Esophagus muscularis mucosa (tissue), 4 donors: ENCODE data around the gene CMBL. TPM values are rescaled to one million over a fixed set of nuclear protein-coding genes. Genes with fewer than 3 reads are reported as not detected.

ENCODE experiments used
- DNase-seq: peaks from one replicate; pipeline ENCODE4 v3.0.0-alpha.2; 2017; ENCODE audit errors: extremely low spot score
- H3K27ac ChIP-seq, 4 donors: fragments of 200-600 bp; sonication (generic); replicated peaks in 1 of 4; 1 replicate in 3 of 4; 2 replicates in 1 of 4; pipeline ENCODE4 v1.5.1; 2016 to 2019; ENCODE audit warnings: mild to moderate bottlenecking in 1 of 4
- H3K27me3 ChIP-seq, 4 donors: fragments of 200-600 bp; sonication (generic); one replicate each; pipeline versions ENCODE4 v1.5.1 to v1.6.0; 2016 to 2019
- H3K36me3 ChIP-seq, 4 donors: fragments of 200-600 bp; sonication (generic); one replicate each; pipeline ENCODE4 v1.5.1; 2016 to 2019
- H3K4me1 ChIP-seq, 4 donors: fragments of 200-600 bp; sonication (generic); one replicate each; pipeline ENCODE4 v1.5.1; 2016 to 2019
- H3K4me3 ChIP-seq, 4 donors: fragments of 200-600 bp; sonication (generic); 1 replicate in 2 of 4; 2 replicates in 2 of 4; pipeline ENCODE4 v1.5.1; 2016 to 2019; ENCODE audit warnings: mild to moderate bottlenecking in 4 of 4, moderate library complexity in 1 of 4
- H3K9me3 ChIP-seq, 4 donors: fragments of 200-600 bp; sonication (generic); 1 replicate in 3 of 4; 2 replicates in 1 of 4; pipeline ENCODE4 v1.5.1; 2016 to 2019
- CTCF ChIP-seq, 3 experiments: fragments of 200-600 bp in 2 of 3; fragments of 450-650 bp in 1 of 3; sonication (generic) in 2 of 3; IDR thresholded peaks; one replicate each; pipeline ENCODE4 v1.5.1; 2017 to 2019; ENCODE audit warnings: antibody characterized with exemption in 3 of 3, mild to moderate bottlenecking in 2 of 3, moderate library complexity in 1 of 3
- EP300 ChIP-seq: sonication (generic); formaldehyde crosslinking; IDR thresholded peaks from one replicate; pipeline ENCODE4 v1.6.1; 2017; ENCODE audit warnings: antibody characterized with exemption
- POLR2A ChIP-seq: fragments of 450-650 bp; IDR thresholded peaks from one replicate; pipeline ENCODE4 v1.6.1; 2017; ENCODE audit warnings: antibody characterized with exemption, moderate library complexity, mild to moderate bottlenecking, low read depth
- POLR2AphosphoS5 ChIP-seq, 2 donors: sonication (generic); formaldehyde crosslinking; IDR thresholded peaks; one replicate each; pipeline ENCODE4 v1.6.1; 2017; ENCODE audit warnings: antibody characterized with exemption in 2 of 2
- WGBS: methylation state at CpG from one replicate; pipeline ENCODE4 v1.1.5; 2018; 5-methylcytosine and 5-hydroxymethylcytosine counted together
- intact Hi-C: fragments of 100-400 bp; cut with DNase I; formaldehyde crosslinking; loops from one replicate; pipeline ENCODE4 v1.15.1; 2023
- total RNA-seq, 4 donors: library from RNA; depleted of rRNA; stranded (reverse); fragments of >200 nt; gene quantifications; one replicate each; pipeline versions ENCODE4 v1.1.0 to v1.2.1, GENCODE V29; 2016

Gene CMBL
- total RNA-seq, 4 donors from 2014 or later, result 3.8 to 7.8 (median 5.1) TPM

DNA sequence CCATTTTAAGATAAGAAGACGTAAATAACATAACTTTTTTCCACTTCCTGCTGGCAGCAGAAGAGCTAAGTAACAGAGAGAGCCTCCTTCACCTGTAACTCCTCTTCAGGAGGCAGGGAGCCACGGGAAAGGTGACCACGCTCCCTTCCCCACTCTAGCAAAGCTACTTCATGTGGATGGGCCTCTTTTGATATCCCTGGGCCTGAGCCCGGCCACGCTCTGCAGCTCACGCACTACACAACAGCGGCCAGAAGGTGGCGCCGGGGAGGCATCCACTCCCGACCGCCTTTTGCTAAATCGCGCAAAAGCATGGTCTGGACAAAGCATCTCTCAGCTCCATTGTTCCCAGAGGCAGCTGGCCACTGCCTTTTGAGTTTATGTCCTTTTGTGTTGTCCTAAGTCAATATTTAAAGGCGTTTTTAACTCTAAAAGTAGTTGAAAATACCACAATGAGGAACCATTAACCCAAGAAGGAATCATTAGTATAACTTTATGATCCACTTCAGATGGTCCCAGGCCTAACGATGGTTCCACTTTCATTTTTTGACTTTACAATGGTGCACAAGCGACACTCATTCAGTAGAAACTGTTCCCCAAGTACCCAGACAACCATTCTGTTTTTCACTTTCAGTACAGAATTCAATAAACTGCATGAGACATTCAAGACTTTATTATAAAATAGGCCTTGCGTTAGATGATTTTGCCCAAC, 23.6 kb downstream of the CMBL start:
- peaks cover 0 to 39% (median 11%) of the 10 kb centered on the region in 4 donors for H3K36me3 ChIP-seq

GRCh38 chr5:10279925-10280720, 27.6 kb downstream of the CMBL start:
- no peak for DNase-seq
- no peak overlapping the region for H3K27ac ChIP-seq
- 93% methylated on average over 7 of the region's 7 CpGs for WGBS
- H3K27me3 ChIP-seq, result no peaks in the 10 kb centered on the region
- no peaks in the 10 kb centered on the region for H3K9me3 ChIP-seq
- H3K36me3 ChIP-seq, result peaks cover 0 to 23% (median 5%) of the 10 kb centered on the region in 4 donors
- H3K4me1 ChIP-seq, result peaks cover 0 to 6% (median 1%) of the 10 kb centered on the region in 4 donors
- TF ChIP-seq EP300 (no peak), POLR2A (no peak), POLR2AphosphoS5 (IDR thresholded peaks at IDR 0.05) (no peak), CTCF (IDR thresholded peaks at IDR 0.05) (no peak)
- no peak overlapping the region for H3K4me3 ChIP-seq
- intact Hi-C loops, result loop anchor here (5.0 kb wide), 3 partner anchors 127 to 347 kb away; no protein-coding TSS in a partner anchor

More for the DNA sequence above, 23.6 kb downstream of the CMBL start:
- intact Hi-C loops, result loop anchor here (5.0 kb wide), 3 partner anchors 123 to 343 kb away; no protein-coding TSS in a partner anchor
- Histone ChIP-seq H3K4me3 (no peak overlapping the region), H3K4me1 (peaks cover 0 to 6% (median 1%) of the 10 kb centered on the region in 4 donors), H3K27me3 (no peaks in the 10 kb centered on the region), H3K27ac (no peak overlapping the region), H3K9me3 (no peaks in the 10 kb centered on the region)
- TF ChIP-seq POLR2AphosphoS5 (IDR thresholded peaks at IDR 0.05) (peak in 1 of 2 donors; percentile 64), CTCF (IDR thresholded peaks at IDR 0.05) (peak; percentile 82 to 96 (median 94)), POLR2A (no peak), EP300 (no peak)
- 25% methylated on average over 17 of the region's 17 CpGs for WGBS
- peak; percentile 95 for DNase-seq

GRCh38 chr5:10279328-10279727, 28.4 kb downstream of the CMBL start:
- intact Hi-C loops, result no loop called here
- TF ChIP-seq CTCF (IDR thresholded peaks at IDR 0.05) (no peak), EP300 (no peak), POLR2A (no peak), POLR2AphosphoS5 (IDR thresholded peaks at IDR 0.05) (no peak)

DNA sequence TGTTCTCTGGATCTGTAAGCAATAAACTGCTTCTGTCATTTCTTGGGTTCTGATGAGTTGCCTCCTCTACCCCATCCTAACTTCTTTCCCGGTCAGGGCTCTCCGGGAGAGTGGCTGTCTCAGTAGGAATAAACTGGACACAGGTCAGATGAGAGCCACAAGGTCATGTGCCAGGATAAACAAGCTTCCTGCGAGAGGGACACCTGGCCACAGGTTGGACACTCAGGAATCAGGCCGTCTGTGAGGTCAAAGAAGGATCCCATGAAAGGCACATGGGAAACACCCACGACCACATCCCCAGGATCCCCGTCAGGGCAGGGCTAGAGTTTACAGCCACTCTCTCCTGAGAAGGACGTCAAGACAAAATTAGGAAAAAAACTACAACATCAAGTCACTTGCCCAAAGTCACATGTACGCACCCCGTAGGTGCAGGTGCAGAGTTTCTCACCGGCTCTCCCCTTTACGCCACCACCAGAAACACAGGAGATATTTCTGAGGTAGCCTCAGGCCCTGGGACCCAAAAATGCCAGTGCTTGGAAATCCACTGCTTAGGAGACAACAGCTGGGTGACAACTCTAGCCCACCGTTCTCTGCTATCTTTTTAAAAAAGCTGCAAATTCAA, 28.9 kb downstream of the CMBL start:
- TF ChIP-seq EP300, result no peak
- TF ChIP-seq CTCF (IDR thresholded peaks at IDR 0.05), result no peak
- no peak for TF ChIP-seq POLR2AphosphoS5 (IDR thresholded peaks at IDR 0.05)
- no peak for TF ChIP-seq POLR2A
- WGBS, result 87% methylated on average over 12 of the region's 12 CpGs
- H3K4me3 ChIP-seq, result no peak overlapping the region
- DNase-seq, result no peak
- no peaks in the 10 kb centered on the region for H3K9me3 ChIP-seq
- H3K36me3 ChIP-seq, result peaks cover 0 to 23% (median 5%) of the 10 kb centered on the region in 4 donors
- intact Hi-C loops, result no loop called here
- no peaks in the 10 kb centered on the region for H3K27me3 ChIP-seq
- H3K27ac ChIP-seq, result no peak overlapping the region
- H3K4me1 ChIP-seq, result peaks cover 0 to under 1% (median under 1%) of the 10 kb centered on the region in 4 donors

More at GRCh38 chr5:10279328-10279727, 28.4 kb downstream of the CMBL start:
- WGBS, result 94% methylated on average over 4 of the region's 4 CpGs
- Histone ChIP-seq H3K27me3 (no peaks in the 10 kb centered on the region), H3K36me3 (peaks cover 0 to 23% (median 5%) of the 10 kb centered on the region in 4 donors), H3K4me1 (peaks cover 0 to 6% (median 1%) of the 10 kb centered on the region in 4 donors), H3K9me3 (no peaks in the 10 kb centered on the region), H3K4me3 (no peak overlapping the region), H3K27ac (no peak overlapping the region)
- DNase-seq, result no peak
